HepG2 (cell line): ENCODE results near the gene ATP11A. TPM values are rescaled to one million over a fixed set of nuclear protein-coding genes. Genes with fewer than 3 reads are reported as not detected.

Source experiments
- ARNT2 ChIP-seq: sonication (generic); formaldehyde crosslinking; IDR thresholded peaks from 2 replicates; pipeline ENCODE4 v1.8.0; 2022; ENCODE audit warnings: mild to moderate bottlenecking, low read depth, missing genetic modification reagents, moderate library complexity
- CCAR2 ChIP-seq: fragments of 200-400 bp; formaldehyde crosslinking; optimal IDR thresholded peaks from 2 replicates; pipeline ENCODE3; 2018; ENCODE audit warnings: low read depth, mild to moderate bottlenecking, low read length, moderate library complexity
- DMAP1 ChIP-seq: IDR thresholded peaks from 2 replicates; pipeline ENCODE4 v1.6.1; 2016
- DNMT3B ChIP-seq: conservative IDR thresholded peaks from 2 replicates; pipeline ENCODE4 v1.6.1; 2016; ENCODE audit warnings: missing biosample characterization, control low read depth
- KAT2B ChIP-seq: fragments of 150-350 bp; IDR thresholded peaks from 2 replicates; pipeline ENCODE4 v1.6.1; 2014; ENCODE audit warnings: low read depth, low read length, borderline replicate concordance
- MYNN ChIP-seq: sonication (generic); formaldehyde crosslinking; IDR thresholded peaks from 2 replicates; pipeline ENCODE4 v1.4.0; 2020; ENCODE audit warnings: mild to moderate bottlenecking, low read depth, missing genetic modification reagents
- PCBP1 ChIP-seq: fragments of 200-400 bp; formaldehyde crosslinking; IDR thresholded peaks from 2 replicates; pipeline ENCODE4 v1.6.1; 2017; ENCODE audit warnings: mild to moderate bottlenecking, low read depth, low read length, borderline replicate concordance
- PCBP2 ChIP-seq: fragments of 200-400 bp; formaldehyde crosslinking; optimal IDR thresholded peaks from 2 replicates; pipeline ENCODE3; 2018; ENCODE audit warnings: low read length, low read depth; ENCODE audit not compliant: poor library complexity, severe bottlenecking
- RARG ChIP-seq: sonication (generic); formaldehyde crosslinking; IDR thresholded peaks from 2 replicates; pipeline ENCODE4 v1.4.0; 2020; ENCODE audit warnings: low read depth, mild to moderate bottlenecking, missing genetic modification reagents
- RBM22 ChIP-seq: fragments of 200-400 bp; formaldehyde crosslinking; optimal IDR thresholded peaks from 2 replicates; pipeline ENCODE3; 2017; ENCODE audit warnings: mild to moderate bottlenecking, low read length, moderate library complexity
- TCF7 ChIP-seq: sonication (generic); IDR thresholded peaks from 2 replicates; pipeline ENCODE4 v1.6.1; 2016; ENCODE audit warnings: antibody characterized with exemption, low read depth
- XBP1 ChIP-seq: sonication (generic); formaldehyde crosslinking; IDR thresholded peaks from 2 replicates; pipeline ENCODE4 v1.5.0; 2020; ENCODE audit warnings: missing genetic modification reagents
- ZBTB34 ChIP-seq: sonication (generic); formaldehyde crosslinking; IDR thresholded peaks from 2 replicates; pipeline ENCODE4 v1.8.0; 2022; ENCODE audit warnings: mild to moderate bottlenecking, missing genetic modification reagents
- ZBTB44 ChIP-seq: sonication (generic); formaldehyde crosslinking; IDR thresholded peaks from 2 replicates; pipeline ENCODE4 v1.4.0; 2020; ENCODE audit warnings: missing genetic modification reagents
- ZFX ChIP-seq: sonication (generic); formaldehyde crosslinking; IDR thresholded peaks from 2 replicates; pipeline ENCODE4 v1.4.0; 2020; ENCODE audit warnings: mild to moderate bottlenecking, low read depth, missing genetic modification reagents, moderate library complexity
- ZNF24 ChIP-seq: fragments of 450-650 bp; IDR thresholded peaks from 2 replicates; pipeline ENCODE4 v1.6.1; 2017; ENCODE audit warnings: antibody characterized with exemption, mild to moderate bottlenecking
- ZNF296 ChIP-seq: sonication (generic); formaldehyde crosslinking; conservative IDR thresholded peaks from 2 replicates; pipeline ENCODE4 v1.5.0; 2020; ENCODE audit warnings: mild to moderate bottlenecking, missing genetic modification reagents
- ZNF337 ChIP-seq: sonication (generic); formaldehyde crosslinking; IDR thresholded peaks from 2 replicates; pipeline ENCODE4 v1.5.1; 2020; ENCODE audit warnings: missing genetic modification reagents, low read depth, mild to moderate bottlenecking, borderline replicate concordance
- ZNF574 ChIP-seq: sonication (generic); formaldehyde crosslinking; IDR thresholded peaks from 2 replicates; pipeline ENCODE4 v1.4.0; 2020; ENCODE audit warnings: missing genetic modification reagents
- polyA plus RNA-seq, 8 experiments: library from polyadenylated mRNA; depleted of rRNA in 3 of 8; stranded (reverse) in 7 of 8; unstranded in 1 of 8; fragments of >200 nt; fragmentation: Illumina TruSeq in 4 of 8; extraction: Trizol in 4 of 8; gene quantifications; 2 replicates each; pipeline versions ENCODE4 v1.2.1 to v1.2.3, GENCODE V29; 2011 to 2016; ENCODE audit warnings: low read depth in 4 of 8, missing spikeins in 1 of 8, mixed read lengths in 1 of 8; ENCODE audit not compliant: insufficient read depth in 1 of 8
- total RNA-seq, 5 experiments: library from RNA; depleted of rRNA; stranded (reverse); fragments of >200 nt; fragmentation: Illumina TruSeq; extraction: Trizol; gene quantifications; 2 replicates each; pipeline ENCODE4 v1.2.3, GENCODE V29; 2016; ENCODE audit warnings: low read depth in 1 of 5
- TF ChIP-seq, protein P1 (sequence below): sonication (generic); formaldehyde crosslinking; IDR thresholded peaks from 2 replicates; pipeline ENCODE4 v1.4.0; 2020; ENCODE audit warnings: missing genetic modification reagents; ENCODE audit errors: not compliant biosample characterization
- TF ChIP-seq, protein P2 (sequence below): IDR thresholded peaks from 2 replicates; pipeline ENCODE4 v1.6.1; 2016; ENCODE audit warnings: missing compliant biosample characterization, missing genetic modification reagents, borderline replicate concordance

ATP11A gene
- total and polyA plus RNA-seq, 2 of the 13 experiments (the other 11 are each of a cell fraction or from before 2014, with no cell fraction given), result 18.4 to 20.1 TPM

DNA sequence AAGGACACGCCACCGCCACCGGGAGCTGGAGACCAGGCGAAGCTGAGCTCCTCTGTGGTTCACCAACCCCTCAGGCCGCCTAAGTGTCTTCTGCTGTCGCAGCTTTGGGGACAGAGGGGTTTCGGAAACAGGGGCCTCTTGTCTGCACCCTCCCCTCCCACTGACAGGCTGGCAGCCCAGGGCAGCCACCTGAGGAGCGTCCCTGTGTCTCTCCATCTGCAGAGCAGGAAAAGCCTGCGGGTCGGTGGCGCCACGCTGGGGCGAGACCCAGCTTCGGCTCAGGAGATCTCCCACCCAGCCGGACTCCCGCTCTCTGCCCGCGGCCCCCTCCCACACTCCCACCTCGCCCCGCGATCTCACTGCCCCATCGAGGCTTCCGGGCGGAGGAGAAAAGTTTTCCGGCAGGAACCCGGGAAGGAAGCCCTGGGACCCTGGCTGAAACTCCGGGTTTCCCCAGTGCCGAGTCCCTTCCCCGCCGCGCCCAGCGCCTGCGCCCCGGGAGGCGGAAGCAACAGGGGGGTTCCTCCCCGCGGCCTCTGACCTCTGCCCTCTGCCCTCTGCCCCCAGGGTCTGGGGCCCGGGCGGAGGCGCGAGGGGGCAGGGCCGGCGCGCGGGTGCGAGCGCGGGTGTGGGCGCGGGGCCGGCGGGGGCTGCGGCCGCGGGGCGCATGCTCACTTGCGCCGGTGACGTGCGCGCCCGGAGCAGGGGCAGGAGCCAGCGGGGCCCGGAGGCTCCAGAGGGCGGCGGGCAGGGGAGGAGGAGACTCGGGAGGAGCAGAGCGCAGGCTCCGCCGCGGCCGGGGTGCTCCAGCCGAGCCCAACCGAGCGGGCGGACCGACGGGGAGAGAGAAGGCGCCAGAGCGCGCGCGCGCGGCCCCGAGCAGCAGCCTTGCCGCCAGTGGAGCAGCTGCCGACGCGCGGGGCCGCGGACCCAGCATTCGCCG, at the start of gene ATP11A (continued):
- no peak for TF ChIP-seq ZNF337 (CRISPR knock-in tag)
- TF ChIP-seq ZBTB34, result no peak
- no peak for TF ChIP-seq KAT2B
- no peak for TF ChIP-seq MYNN (CRISPR knock-in tag)
- no peak for TF ChIP-seq CCAR2
- no peak for TF ChIP-seq RBM22
- peak; percentile 57 for TF ChIP-seq ZFX (CRISPR knock-in tag)
- TF ChIP-seq ZNF24, result no peak
- TF ChIP-seq TCF7, result no peak
- no peak for TF ChIP-seq XBP1 (CRISPR knock-in tag)
- TF ChIP-seq RARG (CRISPR knock-in tag), result 0 out of 2 replicates have a peak, but pooled peaks have one; percentile 73
- TF ChIP-seq DNMT3B (CRISPR knock-in tag), result no peak
- peak; percentile 80 for TF ChIP-seq ARNT2 (CRISPR knock-in tag)
- no peak for TF ChIP-seq ZBTB44 (CRISPR knock-in tag)
- peak; percentile 90; the same call in 1 of the 2 replicates for TF ChIP-seq PCBP1
- TF ChIP-seq, protein P1, sequence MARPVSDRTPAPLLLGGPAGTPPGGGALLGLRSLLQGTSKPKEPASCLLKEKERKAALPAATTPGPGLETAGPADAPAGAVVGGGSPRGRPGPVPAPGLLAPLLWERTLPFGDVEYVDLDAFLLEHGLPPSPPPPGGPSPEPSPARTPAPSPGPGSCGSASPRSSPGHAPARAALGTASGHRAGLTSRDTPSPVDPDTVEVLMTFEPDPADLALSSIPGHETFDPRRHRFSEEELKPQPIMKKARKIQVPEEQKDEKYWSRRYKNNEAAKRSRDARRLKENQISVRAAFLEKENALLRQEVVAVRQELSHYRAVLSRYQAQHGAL, result no peak
- no peak for TF ChIP-seq PCBP2
- peak; percentile 38; the same call in 1 of the 2 replicates for TF ChIP-seq DMAP1
- TF ChIP-seq ZNF574, result peak; percentile 63
- TF ChIP-seq, protein P2, sequence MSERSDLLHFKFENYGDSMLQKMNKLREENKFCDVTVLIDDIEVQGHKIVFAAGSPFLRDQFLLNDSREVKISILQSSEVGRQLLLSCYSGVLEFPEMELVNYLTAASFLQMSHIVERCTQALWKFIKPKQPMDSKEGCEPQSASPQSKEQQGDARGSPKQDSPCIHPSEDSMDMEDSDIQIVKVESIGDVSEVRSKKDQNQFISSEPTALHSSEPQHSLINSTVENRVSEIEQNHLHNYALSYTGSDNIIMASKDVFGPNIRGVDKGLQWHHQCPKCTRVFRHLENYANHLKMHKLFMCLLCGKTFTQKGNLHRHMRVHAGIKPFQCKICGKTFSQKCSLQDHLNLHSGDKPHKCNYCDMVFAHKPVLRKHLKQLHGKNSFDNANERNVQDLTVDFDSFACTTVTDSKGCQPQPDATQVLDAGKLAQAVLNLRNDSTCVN (CRISPR knock-in tag), result no peak
- TF ChIP-seq ZNF296, result no peak
